ENCODE measurements around the gene SERPINB8.

The SERPINB8 gene

DNA sequence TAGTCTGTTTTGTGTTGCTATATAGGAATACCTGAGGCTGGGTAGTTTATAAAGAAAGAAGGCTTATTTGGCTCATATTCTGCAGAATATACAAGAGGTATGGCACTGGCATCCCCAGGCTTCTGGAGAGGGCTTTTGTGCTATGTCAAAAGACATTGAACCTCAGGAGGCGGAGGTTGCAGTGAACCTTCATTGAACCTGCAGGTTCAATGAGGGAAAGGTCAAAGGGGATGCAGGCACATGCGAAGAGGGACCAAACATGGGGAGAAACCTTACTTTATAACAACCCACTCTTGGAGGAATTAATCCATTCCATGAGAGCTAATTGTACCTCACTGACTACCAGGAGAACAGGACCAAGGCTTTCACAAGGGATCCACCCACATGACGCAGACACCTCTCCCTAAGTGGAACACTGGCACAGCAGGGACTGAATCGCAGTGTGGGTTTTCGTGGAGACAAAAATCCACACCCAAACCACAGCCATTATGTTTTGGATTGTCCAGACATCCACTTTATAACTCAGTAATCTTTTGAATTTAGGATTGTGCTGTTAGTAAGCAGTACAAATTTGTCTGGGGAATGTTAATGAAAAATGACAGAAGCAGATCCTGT, 4.1 kb upstream of the SERPINB8 start:
- no peak for DNase-seq

- DNase-seq = no peak
Measured at GRCh38 chr18:63970809-63971205, 926 bp downstream of the SERPINB8 start.

DNA sequence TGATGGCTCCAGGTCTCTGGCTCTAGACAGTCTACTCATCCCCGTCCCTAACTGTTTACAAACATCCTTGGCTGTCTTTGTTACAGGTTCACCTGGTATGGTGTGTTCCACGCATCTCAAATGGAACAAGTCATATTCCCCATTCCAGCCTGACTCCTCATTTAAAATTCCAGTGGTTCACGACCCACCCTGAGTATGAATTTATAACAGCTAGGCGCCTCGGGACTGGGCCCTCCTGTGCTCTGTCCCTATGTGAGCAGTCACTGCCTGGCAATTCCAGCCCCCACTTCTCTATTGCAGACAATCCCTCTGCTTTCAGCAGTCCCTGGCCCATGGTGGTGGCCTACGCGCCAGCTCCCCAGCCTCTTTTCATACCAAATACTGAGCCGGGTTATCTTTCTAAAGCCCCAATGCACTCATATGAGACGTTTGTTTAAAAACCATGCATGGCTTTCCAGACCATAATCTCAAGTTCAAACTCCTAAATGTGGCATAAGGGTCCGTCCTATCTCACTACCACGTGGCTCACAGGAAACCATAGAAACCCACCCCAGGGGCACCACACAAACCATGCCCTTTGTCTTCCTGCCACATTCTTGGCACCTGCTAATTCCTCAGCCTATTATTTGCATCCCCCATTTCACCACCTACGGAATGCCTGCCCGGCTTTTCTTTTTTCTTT, 1.6 kb downstream of the SERPINB8 start:
- DNase-seq = no peak

DNA sequence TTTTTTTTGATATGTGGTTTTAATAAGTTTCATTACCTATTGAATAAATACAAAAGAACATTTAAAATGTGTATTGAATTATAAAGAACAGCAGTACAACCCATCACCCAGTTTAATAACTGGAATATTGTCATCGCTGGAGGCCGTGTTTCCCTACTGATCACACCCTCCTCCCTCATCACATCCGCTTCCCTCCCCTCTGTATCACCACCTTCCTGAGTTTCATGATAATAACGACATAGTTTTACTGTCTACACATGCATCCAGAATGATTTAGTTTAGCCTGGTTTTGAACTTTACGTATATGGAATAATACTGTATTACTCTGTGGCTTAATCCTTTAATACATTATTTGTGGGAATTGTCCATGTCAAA, 2.1 kb downstream of the SERPINB8 start:
- DNase-seq = no peak

DNA sequence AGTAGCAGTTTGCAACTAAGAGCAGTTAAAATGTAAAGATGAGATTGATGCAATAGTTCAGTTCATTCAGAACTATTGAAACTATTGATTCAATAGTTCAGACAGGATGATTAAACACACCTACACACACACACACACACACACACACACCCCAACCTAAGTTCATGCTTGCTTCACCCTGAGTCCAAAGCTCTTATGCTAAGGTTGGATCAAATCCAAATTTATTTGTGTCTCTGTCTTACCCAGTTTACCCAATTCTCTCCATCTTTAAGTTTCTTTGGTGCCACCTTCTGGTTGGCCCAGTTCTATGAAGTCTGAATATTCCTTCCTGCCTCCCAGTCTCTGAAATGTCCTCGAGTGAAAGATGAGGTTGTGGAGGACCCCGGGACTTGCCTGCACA, 5.1 kb downstream of the SERPINB8 start:
- DNase-seq = no peak

DNA sequence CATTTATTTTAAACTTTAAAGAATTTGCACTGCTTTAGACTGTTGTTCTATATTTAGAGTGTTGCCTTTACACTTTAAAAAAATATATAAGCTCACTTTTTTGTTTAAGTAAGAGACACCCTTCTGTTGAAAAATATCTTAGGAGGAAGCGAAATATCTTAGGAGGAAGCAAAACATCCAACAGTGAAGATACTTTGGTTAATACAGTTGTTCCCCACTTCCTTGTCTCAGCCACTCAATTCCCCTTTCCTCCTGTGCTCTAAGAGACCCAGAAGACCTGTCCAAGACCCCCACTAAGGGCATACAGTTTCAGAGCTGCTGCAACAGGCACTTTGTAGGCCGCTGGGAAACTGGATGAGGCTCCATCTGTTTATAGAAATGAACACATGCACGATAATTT, 5.7 kb downstream of the SERPINB8 start:
- DNase-seq = no peak

GRCh38 chr18:63977040-63977439, 7.2 kb downstream of the SERPINB8 start:
- DNase-seq = no peak

GRCh38 chr18:63979409-63979920, 9.6 kb downstream of the SERPINB8 start:
- no peak for DNase-seq

DNA sequence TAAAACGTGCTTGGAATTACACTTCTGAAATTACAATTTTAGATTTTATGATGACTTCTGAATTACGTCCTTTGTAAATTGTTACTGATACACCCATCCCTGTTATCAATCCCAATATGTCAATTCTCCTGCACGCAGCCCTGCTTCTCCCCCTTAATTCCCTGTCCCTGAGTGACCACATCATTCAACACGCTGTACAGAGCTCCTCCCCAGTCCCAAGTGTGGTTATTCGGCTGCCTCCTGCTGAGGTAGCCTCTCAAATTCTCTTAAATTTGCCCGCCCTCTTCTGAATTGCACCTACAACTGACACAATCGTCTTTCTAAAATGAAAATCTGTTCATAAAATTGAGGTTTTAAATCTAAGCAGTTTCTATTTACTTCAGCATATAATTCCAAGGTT, 10.1 kb downstream of the SERPINB8 start:
- DNase-seq = no peak

- no peak for DNase-seq
Measured at GRCh38 chr18:63980896-63981460, 11.1 kb downstream of the SERPINB8 start.

- no peak for DNase-seq
Measured at GRCh38 chr18:63981719-63982118, 11.8 kb downstream of the SERPINB8 start.

DNA sequence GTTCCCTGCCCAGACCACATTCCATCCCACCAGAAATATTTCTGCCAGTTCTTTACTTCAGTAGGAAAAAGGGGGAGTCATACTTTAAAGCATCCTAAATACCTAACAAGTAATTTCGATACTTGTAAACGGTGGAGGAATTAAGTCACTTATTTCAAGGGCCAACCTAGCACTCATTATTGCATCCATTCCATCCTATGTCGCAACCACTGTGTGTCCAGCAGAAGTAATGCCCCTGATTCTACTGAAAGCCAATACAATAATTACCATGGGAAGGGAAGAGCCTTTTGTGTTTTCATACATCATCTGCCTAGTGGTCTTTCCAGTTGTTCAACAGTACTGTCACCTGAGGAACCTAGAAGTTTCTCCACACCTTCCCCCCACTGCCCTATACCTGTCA, 12.5 kb downstream of the SERPINB8 start:
- no peak for DNase-seq

DNA sequence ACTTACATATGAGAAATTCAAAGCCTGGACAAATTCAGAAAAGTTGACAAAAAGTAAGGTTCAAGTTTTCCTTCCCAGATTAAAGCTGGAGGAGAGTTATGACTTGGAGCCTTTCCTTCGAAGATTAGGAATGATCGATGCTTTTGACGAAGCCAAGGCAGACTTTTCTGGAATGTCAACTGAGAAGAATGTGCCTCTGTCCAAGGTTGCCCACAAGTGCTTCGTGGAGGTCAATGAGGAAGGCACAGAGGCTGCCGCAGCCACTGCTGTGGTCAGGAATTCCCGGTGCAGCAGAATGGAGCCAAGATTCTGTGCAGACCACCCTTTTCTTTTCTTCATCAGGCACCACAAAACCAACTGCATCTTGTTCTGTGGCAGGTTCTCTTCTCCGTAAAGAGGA, 17.0 kb downstream of the SERPINB8 start:
- no peak for DNase-seq

GRCh38 chr18:63987743-63988142, 17.9 kb downstream of the SERPINB8 start:
- DNase-seq = no peak

DNA sequence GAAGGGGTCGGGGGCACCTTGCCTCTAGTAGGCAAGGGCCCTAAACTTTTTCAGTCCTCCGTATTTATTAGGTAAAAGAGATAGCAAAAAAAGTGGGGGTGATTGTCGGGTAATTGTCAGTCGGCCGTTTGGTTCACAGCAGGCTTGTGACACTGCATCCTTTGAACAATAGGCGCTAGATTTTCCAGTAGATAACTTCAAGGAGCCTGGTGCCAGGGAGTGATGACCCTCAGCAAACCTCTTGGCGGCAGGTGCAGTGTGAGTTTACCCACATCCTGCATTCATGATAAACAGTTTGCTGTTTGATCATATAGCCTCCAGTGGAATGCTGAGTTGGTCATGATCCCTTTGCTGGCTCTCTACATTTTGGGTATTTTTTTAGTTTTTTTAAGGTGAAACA, 22.9 kb downstream of the SERPINB8 start:
- DNase-seq = no peak

DNA sequence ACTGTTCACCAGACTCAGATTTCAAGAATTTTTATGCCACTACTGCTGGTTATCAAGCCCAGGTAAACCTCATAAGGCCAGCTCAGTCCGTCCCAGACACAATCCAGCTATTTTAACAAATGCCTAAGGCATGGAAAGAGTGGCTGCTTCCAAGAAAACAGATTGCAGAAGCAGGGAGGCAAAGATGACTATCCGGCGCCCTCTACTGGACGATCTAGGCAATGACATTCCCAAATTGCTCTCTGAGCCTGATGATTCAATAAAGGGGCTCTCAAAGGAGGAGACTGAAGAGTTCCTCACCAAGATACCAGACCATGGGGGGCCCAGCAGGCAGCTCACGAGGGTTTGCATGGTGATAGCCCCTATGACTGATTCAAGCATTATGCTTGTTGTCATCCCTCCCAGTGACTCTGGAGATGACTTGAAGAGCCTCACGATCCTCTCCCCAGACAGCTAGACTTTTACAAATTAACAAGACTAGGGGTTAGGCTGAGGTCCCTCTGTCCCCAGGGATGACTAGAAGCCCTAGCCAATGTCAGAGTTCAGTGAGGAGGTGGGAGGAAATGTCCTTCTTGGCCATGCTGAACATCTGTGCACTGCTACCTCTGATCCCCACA, 25.0 kb downstream of the SERPINB8 start:
- no peak for DNase-seq

DNA sequence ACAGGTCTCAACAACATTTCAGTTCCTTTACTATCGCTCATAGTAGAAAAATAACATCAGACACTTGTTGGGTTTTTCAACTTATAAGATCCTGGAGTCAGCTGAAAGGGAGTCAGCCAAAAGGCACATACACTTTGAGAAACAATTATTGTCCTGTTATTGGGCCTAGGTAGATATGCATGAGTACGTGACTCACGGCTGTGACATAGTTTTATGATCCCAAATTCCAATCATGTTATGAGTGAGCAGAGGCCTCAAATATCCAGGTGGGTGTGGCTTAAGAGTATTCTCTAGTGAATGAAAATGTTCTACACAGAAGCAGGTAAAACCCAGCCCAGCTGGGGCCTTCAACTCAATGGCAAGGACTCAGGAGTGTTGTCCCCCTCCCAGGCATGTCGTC, 27.2 kb downstream of the SERPINB8 start:
- DNase-seq = no peak

- DNase-seq = no peak
Measured at GRCh38 chr18:63997606-63998005, 27.7 kb downstream of the SERPINB8 start.

- DNase-seq = no peak
Measured at GRCh38 chr18:63999871-64000270, 30.0 kb downstream of the SERPINB8 start.

DNA sequence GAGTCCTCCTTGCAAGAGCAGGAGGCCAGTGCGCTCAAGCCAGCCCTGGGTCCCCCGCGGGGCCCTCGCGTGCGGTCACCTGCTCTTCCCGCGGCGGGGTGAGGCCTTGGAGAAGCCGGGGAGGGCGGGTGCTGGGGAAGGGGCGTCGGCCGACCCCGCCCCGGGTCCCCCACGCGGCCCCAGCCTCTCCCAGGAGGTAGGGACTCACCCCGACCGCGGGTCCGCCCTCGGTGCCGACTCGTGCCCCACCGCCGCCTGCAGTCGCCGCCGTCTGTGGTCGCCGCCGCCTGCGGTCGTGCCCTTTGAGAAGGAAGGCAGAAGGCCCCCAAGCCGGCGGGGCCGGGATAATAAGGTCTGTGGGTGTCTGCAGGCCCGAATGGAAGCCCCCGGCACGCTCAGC, 32.7 kb downstream of the SERPINB8 start:
- DNase-seq = no peak

DNA sequence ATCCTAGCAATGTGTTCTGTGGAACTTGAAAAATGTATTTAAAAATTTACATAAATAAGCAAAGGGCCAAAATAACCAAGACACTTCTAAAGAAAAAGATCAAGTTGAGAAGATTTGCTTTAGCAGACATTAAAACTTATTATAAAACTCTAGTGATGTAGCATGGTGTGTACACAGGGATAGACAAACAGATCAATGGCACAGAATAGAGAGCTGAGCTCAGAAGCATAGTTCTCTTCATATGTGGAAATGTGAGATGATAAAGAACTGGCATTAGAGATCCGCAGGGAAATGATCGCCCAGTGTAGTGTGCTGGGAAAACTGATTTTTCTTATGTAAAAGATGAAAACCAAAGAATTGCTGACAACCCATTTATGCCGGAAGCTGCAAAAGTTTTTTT, 39.4 kb downstream of the SERPINB8 start:
- DNase-seq = no peak

- DNase-seq = no peak
Measured at GRCh38 chr18:64011513-64011912, 41.6 kb downstream of the SERPINB8 start.

DNA sequence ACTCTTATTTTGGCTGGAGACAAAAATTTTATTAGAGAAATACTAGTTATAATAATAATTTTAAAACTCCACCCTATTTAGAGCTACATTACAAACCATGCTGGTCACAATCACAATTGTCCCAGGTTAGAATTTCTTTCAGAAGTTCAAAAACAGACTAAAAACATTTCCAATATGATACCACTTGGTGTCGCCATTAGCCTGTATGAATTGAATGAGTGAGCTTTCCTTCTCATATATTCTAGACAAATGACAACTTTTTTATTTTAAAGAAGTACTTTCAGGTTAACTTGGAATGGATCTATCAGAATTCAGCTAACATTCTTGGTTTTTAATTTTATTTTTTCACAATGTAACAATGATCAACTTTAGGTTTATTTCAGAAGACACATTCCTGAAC, 48.0 kb downstream of the SERPINB8 start:
- no peak for DNase-seq
